HG03439 (cell line): ENCODE results near the gene TUBAL3.

Source experiments
- ATAC-seq: cut with Tn5 transposase; IDR thresholded peaks from one replicate; pipeline ENCODE4 v1.9.1; 2021; ENCODE audit warnings: mild to moderate bottlenecking, moderate library complexity; ENCODE audit not compliant: unreplicated experiment

TUBAL3 gene

DNA sequence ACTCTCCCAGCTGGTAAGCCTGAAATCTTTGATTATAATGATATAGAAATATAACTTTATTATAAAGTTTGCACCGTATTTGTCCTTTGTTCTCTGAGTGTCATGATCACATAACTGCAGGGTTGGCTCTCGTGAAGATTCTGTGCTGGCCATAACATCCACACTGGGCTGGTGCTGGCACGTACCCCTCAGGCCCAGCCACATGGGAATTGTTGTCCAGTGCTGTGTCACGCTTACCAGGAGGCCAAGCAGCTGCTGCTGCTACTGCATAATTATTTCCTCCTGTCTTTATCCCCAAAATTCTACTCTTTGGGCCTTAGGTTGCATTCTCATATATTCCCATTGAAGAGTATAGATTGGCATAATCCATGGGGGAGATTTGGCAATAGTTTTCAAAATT lies 60.6 kb downstream of the TUBAL3 start:
- no peak for ATAC-seq

GRCh38 chr10:5343561-5343960 lies 61.1 kb downstream of the TUBAL3 start:
- no peak for ATAC-seq
